Activated CD4-positive, alpha-beta T cell treated with anti-CD3 and anti-CD28 coated beads, Interleukin-2, Interleukin-4, amounts not matched to agents 100 ng/mL and 50 ng/mL, durations not matched to agents 16 hours and 8 hours (primary cell): ENCODE data around the gene DENND10.
"Not testable (repeated sequence)": the region's sequence is repeated elsewhere in the genome, so short reads cannot be mapped to it uniquely, and the experiment has no call there.

ENCODE experiments used
- DNase-seq: peaks from one replicate; pipeline ENCODE4 v3.0.0-alpha.2; 2020; ENCODE audit warnings: low spot score

DENND10 gene, protein sequence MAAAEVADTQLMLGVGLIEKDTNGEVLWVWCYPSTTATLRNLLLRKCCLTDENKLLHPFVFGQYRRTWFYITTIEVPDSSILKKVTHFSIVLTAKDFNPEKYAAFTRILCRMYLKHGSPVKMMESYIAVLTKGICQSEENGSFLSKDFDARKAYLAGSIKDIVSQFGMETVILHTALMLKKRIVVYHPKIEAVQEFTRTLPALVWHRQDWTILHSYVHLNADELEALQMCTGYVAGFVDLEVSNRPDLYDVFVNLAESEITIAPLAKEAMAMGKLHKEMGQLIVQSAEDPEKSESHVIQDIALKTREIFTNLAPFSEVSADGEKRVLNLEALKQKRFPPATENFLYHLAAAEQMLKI

GRCh38 chr10:119103903-119104653 lies at the start of gene DENND10:
DENND10 (plus strand) TSS chr10:119104113; CDS start chr10:119104143, 30 bp downstream.
- DNase-seq: peak; percentile 82

- DNase-seq: no peak
These were observed 48.4 kb upstream of the DENND10 start for GRCh38 chr10:119055472-119055871.

- DNase-seq: no peak
These were observed 45.9 kb upstream of the DENND10 start for GRCh38 chr10:119058010-119058409.

GRCh38 chr10:119059557-119059956 lies 44.4 kb upstream of the DENND10 start:
- DNase-seq: no peak

- no peak for DNase-seq
These were observed 43.8 kb upstream of the DENND10 start for GRCh38 chr10:119060107-119060506.

- no peak for DNase-seq
These were observed 42.6 kb upstream of the DENND10 start for GRCh38 chr10:119061352-119061751.

DNA sequence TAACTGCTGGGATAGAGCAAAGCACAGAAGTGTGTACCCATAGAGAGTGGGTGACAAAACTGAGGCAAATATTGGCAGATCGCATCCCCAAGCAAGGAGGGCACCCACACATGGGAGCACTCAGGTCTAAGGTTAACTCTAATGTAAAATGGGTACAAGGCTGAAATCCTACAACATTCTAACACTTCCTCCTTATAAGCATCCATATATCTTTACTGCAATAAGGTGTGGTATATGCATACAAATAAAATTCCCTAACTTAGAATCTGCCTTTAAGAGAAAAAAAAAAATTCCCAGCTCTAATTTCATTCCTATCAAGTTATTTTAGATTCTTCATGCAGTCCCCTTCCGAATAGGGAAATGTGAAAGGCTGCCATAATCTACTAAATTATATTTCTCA lies 42.0 kb upstream of the DENND10 start:
- DNase-seq: no peak

GRCh38 chr10:119070395-119071165 lies 33.3 kb upstream of the DENND10 start:
- DNase-seq: no peak

DNA sequence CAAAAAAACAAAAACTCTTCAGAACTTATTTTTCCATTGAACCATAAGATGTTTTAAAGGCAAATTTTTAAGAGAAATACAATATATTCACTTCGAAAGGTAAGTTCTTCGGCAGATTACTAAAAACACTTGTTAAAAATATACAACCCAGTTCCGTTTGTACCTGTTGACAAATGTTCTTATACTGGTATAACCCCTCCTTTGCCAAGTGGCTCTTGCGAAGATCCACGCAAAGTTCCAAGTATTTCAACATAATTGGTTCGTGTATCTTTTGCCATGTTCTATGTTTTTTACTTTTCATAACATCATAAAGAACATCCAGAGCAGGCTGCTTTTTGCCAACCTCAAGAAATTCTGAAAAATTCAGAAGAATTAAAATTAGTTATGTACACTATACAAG lies 30.3 kb upstream of the DENND10 start:
- DNase-seq: no peak

DNA sequence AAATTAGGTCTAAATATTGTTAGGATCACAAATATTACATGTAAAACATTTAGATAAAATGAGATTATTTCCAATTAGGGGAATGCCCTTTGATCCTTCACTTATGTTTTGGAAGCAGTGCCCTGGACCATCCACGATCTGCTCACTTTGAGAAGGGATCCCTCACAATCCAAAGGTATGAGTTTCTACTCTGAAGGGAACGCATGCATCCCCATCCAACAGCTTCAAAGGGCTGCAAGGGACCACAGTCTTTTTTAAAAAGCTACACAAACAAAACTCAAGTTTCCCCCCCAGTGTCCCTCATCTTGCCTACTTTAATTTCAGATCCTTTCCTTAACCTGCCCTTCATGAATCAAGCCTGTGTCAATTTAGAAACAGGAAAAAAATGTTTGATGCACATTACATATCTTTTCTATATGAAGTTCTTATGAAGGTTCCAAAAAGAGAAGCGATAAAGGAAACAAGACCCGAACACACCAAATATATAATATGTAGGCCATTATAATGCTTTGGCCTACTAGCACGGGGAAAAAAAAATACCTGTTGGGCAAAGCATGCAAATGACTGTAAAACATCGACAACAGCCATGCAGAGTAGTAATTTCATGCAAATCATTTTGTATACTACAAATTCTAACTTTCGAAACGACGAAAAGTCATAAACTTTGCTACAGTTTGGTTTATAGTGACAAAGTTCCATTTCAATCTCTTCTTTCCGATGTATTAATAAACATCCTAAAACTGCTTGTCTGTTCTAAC lies 25.3 kb upstream of the DENND10 start:
- DNase-seq: no peak

DNA sequence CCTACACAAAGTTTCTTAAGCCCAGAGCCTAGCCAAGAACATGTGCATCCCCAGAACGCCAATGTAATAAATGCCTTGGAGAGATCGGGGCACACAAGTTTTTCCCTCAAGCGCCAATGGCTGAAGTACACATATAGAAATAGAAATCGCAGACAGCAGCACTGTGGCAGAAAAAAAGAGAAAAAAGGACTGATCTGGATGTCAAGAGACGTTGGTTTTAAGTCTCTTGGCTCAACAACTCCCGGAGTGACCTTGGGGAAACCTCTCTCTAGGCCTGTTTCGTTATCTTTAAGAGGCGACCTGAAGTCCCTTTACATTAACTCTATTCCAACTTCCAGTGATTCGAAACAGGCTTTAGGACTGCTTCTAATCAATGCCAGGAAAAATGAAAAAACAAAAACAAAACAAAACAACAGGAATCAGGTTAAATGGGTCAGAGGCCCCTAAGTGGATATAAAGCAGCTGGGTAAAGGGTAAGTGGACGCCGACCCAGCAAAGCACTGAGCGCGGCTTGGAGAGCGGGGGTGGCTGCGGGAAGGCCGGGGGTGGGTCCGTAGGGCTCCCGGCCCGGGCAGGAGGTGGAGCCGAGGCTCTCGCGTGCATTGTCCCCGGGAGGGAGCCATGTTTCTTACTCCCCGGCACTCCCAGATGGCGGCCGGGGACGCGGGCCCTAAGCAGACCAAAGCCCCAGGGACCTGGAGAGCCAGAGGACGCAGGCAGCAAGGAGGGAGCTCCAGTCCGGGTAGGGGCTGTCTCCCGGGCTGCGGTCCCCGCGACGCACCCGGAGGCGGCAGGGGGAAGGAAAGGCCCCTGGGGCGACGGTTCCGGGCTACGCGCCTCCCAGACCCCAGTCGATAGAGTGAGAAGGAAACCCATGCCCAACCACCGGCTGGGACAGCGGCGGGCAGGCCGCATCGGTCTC lies 24.1 kb upstream of the DENND10 start:
- peak; percentile 75 for DNase-seq

DNA sequence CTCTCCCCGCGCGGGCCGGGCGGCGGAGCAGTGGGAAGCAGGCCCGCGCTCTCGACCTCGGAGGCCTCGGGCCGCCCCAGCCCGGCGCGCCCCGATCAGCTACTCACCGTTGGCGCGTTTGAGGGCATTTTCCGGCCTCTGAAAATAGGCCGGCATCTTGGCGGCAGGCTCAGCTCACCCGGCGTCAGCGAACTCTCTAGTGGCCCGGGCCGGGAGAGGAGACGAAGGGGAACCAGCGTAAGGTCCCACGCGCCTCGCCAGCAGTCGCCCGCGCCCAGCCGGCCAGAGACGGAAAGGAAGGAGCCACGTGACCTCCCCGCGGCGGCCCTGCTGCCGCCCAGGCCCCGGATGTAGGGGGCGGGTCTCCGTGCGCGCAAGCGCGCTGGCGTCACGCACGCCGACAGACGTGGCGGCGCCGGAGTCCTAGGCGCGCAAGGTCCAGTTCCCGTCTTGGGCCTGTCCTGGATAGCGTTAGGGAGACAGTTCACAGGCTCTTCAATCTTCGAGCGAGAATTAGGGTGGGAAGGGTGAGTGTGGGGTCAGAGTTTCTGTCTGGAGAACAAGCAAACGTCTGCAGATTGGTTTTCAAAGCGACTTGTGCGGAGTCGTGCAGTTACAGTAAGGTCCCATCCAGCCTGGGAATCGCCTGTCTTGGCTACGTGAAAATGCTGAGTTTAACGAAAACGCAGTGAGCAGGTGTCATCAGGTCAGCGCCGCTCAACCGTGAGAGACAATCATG lies 23.2 kb upstream of the DENND10 start, which contains the start of gene EIF3A:
TSS of gene EIF3A (minus strand) at position 297 of the 739 bp plus-strand sequence. CDS start at position 156, 141 bp downstream.
- peak; percentile 93 for DNase-seq

DNA sequence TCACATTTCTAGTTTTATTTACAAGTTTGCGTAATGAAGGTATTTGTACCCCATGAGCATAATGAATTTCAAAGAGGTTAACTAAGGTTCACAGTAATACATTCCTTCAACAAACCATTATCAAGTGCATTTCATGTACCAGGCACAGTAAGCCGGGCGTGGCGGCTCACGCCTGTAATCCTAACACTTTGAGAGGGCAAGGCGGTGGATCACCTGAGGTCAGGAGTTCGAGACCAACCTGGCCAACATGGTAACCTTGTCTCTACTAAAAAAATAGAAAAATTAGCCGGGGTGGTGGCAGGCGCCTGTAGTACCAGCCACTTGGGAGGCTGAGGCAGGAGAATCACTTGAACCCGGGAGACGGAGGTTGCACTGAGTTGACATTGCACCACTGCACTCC lies 19.0 kb upstream of the DENND10 start:
- no peak for DNase-seq

- DNase-seq: no peak
These were observed 16.5 kb upstream of the DENND10 start for GRCh38 chr10:119087271-119087882.

GRCh38 chr10:119090026-119090795 lies 13.7 kb upstream of the DENND10 start:
- peak; percentile 78 for DNase-seq

GRCh38 chr10:119090968-119091367 lies 12.9 kb upstream of the DENND10 start:
- peak; percentile 63 for DNase-seq

DNA sequence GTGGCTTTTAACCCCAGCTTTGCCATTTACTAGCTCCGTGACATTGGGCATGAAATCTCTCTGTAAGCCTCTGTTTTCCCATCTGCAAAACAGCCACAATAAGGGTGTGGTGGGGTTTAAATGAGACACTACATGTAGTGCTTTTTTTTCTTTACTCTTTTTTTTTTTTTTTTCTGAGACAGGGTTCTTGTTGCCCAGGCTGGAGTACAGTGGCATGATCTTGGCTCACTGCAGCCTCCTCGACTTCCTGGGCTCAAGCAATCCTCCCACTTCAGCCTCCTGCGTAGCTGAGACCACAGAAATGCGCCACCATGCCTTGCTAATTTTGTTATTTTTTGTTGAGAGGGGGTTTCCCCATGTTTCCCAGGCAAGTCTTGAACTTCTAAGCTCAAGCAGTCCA lies 8.3 kb upstream of the DENND10 start:
- no peak for DNase-seq

GRCh38 chr10:119096641-119097415 lies 7.1 kb upstream of the DENND10 start:
- not testable (repeated sequence) for DNase-seq
